Heart left ventricle (tissue), 13 donors: Measurements from ENCODE around the gene ASB2.

ENCODE experiments used
- POLR2A ChIP-seq, 2 donors: fragments of 450-650 bp; IDR thresholded peaks; one replicate each; pipeline ENCODE4 v1.6.1; 2017; ENCODE audit warnings: antibody characterized with exemption in 2 of 2, mild to moderate bottlenecking in 2 of 2, moderate library complexity in 2 of 2
- TF ChIP-seq, protein P1 (sequence below), 12 donors: fragments of 200-600 bp; sonication (generic) in 4 of 12; IDR thresholded peaks; one replicate each; pipeline versions ENCODE4 v1.5.0 to v1.8.0; 2018 to 2022; ENCODE audit warnings: antibody characterized with exemption in 12 of 12, mild to moderate bottlenecking in 5 of 12
- donor health status: ischemic (EF 13 %, LVEDD 7.1; RV severe dilation, severe dysfunction).
- donor health status: DM: no; HTN: yes; CAD: no.
- donor health status: DM: no; HTN: no; CAD: no.
- donor health status: ischemic (EF 25% LVEDD 6.9; RV normal size, moderate dysfunction).
- donor health status: ischemic (EF 25% LVEDD 5.7; RV mildly dilated, moderate dysfunction).
- donor health status: ischemic (EF 35%, LVEDD 5.7; RV mildly dilated, moderate dysfunction).
- donor health status: nonischemic (EF 11% LVEDD 7.7; RV severe dilation, severe dysfunction).
- donor health status: DM: yes; HTN: yes; CAD: no.
- donor health status: PGD.
- donor health status: ischemic (EF 29% LVEDD 5.4; RV normal size, mild dysfunction).
- donor health status: nonischemic (EF 23%, LVEDD 6.1; RV moderate dilation, normal function).

DNA sequence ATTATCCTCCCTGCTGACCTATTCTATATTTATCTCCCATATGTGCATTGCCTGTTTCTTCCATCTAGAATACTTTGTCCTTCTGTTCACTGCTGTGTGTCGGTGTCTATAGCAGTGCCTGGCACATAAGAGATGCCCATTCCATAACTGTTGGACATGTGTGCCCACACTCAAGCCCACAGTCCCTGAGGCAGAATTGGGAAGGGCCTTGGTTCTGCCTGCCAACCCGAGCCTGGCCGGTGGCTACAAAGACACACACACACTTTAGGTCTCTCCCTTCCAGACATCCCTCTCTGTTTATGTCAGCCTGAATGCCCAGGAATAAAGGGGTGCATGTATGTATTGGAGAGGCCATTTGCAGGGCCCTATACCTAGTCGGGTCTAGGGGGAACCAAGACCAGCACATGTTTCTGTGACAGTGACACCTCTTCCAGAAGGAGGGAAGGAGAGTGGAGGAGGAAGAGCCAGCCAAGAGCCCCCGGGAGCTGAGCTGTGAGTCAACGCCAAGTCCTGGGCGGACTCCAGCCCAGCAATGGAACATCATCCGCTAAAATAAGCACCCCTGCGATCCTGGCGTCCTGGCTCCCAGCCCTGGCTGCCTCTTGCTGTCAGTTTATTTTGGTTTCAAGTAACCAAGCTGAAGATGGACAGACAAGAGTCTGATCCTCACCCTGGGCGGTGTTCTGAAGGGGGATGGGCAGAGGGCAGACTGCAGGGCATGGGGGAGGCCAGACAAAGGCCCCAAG is 4.3 kb upstream of the ASB2 start:
- TF ChIP-seq, protein P1, sequence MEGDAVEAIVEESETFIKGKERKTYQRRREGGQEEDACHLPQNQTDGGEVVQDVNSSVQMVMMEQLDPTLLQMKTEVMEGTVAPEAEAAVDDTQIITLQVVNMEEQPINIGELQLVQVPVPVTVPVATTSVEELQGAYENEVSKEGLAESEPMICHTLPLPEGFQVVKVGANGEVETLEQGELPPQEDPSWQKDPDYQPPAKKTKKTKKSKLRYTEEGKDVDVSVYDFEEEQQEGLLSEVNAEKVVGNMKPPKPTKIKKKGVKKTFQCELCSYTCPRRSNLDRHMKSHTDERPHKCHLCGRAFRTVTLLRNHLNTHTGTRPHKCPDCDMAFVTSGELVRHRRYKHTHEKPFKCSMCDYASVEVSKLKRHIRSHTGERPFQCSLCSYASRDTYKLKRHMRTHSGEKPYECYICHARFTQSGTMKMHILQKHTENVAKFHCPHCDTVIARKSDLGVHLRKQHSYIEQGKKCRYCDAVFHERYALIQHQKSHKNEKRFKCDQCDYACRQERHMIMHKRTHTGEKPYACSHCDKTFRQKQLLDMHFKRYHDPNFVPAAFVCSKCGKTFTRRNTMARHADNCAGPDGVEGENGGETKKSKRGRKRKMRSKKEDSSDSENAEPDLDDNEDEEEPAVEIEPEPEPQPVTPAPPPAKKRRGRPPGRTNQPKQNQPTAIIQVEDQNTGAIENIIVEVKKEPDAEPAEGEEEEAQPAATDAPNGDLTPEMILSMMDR (IDR thresholded peaks at IDR 0.05), result no peak
- peak in 1 of 2 donors; percentile 14 for TF ChIP-seq POLR2A (IDR thresholded peaks at IDR 0.05)
